MM.1S (cell line): ENCODE measurements around the gene PALS2.

ENCODE experiments used
- CTCF ChIP-seq: fragments of 300-600 bp; sonication (generic); IDR thresholded peaks from 2 replicates; pipeline ENCODE4 v1.5.1; 2016; ENCODE audit warnings: antibody characterized with exemption, low read length, mixed read lengths
- EZH2phosphoT487 ChIP-seq: fragments of 300-600 bp; sonication (generic); IDR thresholded peaks from 2 replicates; pipeline ENCODE4 v1.6.1; 2018; ENCODE audit warnings: antibody characterized with exemption, low read length

- no peak for TF ChIP-seq CTCF
- no peak for TF ChIP-seq EZH2phosphoT487
Measured at GRCh38 chr7:24608504-24608903, 35.3 kb downstream of the PALS2 start.
